IMR-90 (cell line): ENCODE results near the gene RAVER1. TPM values are rescaled to one million over a fixed set of nuclear protein-coding genes. Genes with fewer than 3 reads are reported as not detected.

Experiments
- ATAC-seq: fragments of 200-7000 bp; cut with Tn5 transposase; 2 replicates; pipeline ENCODE4 v1.9.1; 2020; ENCODE audit warnings: low read depth, mild to moderate bottlenecking, moderate library complexity
- BruUV-seq: library from RNA; stranded (reverse); fragments of 400-500 nt; replicated peaks from 2 replicates; lab custom pipeline; 2021; lab: Mats Ljungman, UMichigan
- CTCF ChIA-PET: fragments of 300-600 bp; formaldehyde crosslinking; extraction: SDS; loops from one replicate; lab custom pipeline; 2021; ENCODE audit warnings: antibody characterized with exemption; lab: Yijun Ruan, JAX
- POLR2A ChIA-PET: fragments of 300-600 bp; sonication (Branson Sonifier 250); formaldehyde crosslinking; loops from one replicate; lab custom pipeline; 2022; ENCODE audit warnings: antibody characterized with exemption; ENCODE audit not compliant: unreplicated experiment; lab: Charles Lee
- DNase-seq: peaks from one replicate; pipeline ENCODE4 v3.0.0; 2013
- H2AFZ ChIP-seq: replicated peaks from 2 replicates; pipeline ENCODE3; 2013; ENCODE audit warnings: low read length, mild to moderate bottlenecking; ENCODE audit not compliant: poor library complexity
- H2AK5ac ChIP-seq: 2 replicates; pipeline ENCODE4 v1.6.1; 2013; ENCODE audit warnings: low read depth, low read length, inconsistent platforms
- H2AK9ac ChIP-seq: replicated peaks from 2 replicates; pipeline ENCODE3; 2013; ENCODE audit warnings: mild to moderate bottlenecking, low read depth, low read length, moderate library complexity; ENCODE audit not compliant: poor library complexity
- H2BK120ac ChIP-seq: 2 replicates; pipeline ENCODE4 v1.6.1; 2013; ENCODE audit warnings: low read depth, low read length, inconsistent platforms
- H2BK15ac ChIP-seq: 3 replicates; pipeline ENCODE4 v1.6.1; 2013; ENCODE audit warnings: low read depth, low read length, inconsistent platforms
- H2BK20ac ChIP-seq: 2 replicates; pipeline ENCODE4 v1.6.1; 2013; ENCODE audit warnings: low read depth, mild to moderate bottlenecking, inconsistent platforms, low read length, moderate library complexity
- H2BK5ac ChIP-seq: 2 replicates; pipeline ENCODE4 v1.6.1; 2013; ENCODE audit warnings: mild to moderate bottlenecking, low read depth, low read length, inconsistent platforms; ENCODE audit not compliant: poor library complexity, severe bottlenecking
- H3K14ac ChIP-seq: replicated peaks from 2 replicates; pipeline ENCODE4 v1.6.1; 2013; ENCODE audit warnings: low read depth, low read length, inconsistent platforms
- H3K18ac ChIP-seq: 2 replicates; pipeline ENCODE4 v1.6.1; 2013; ENCODE audit warnings: low read depth, low read length, control low read depth
- H3K23ac ChIP-seq: 2 replicates; pipeline ENCODE4 v1.6.1; 2013; ENCODE audit warnings: low read depth, low read length, inconsistent platforms
- H3K27ac ChIP-seq: 2 replicates; pipeline ENCODE4 v1.5.1; 2013; ENCODE audit warnings: mild to moderate bottlenecking, control low read depth, low read length; ENCODE audit not compliant: insufficient read depth
- H3K27me3 ChIP-seq: 2 replicates; pipeline ENCODE4 v1.6.1; 2013; ENCODE audit warnings: low read length; ENCODE audit not compliant: control insufficient read depth, insufficient read depth
- H3K36me3 ChIP-seq: 2 replicates; pipeline ENCODE4 v1.6.1; 2013; ENCODE audit warnings: low read length, mixed read lengths; ENCODE audit not compliant: control insufficient read depth, insufficient read depth
- H3K4ac ChIP-seq: 2 replicates; pipeline ENCODE4 v1.6.1; 2013; ENCODE audit warnings: low read depth, low read length, inconsistent platforms
- H3K4me1 ChIP-seq: 2 replicates; pipeline ENCODE4 v1.6.1; 2013; ENCODE audit warnings: low read length, mixed read lengths; ENCODE audit not compliant: control insufficient read depth, insufficient read depth
- H3K4me2 ChIP-seq: 2 replicates; pipeline ENCODE4 v1.6.1; 2013; ENCODE audit warnings: low read depth, mild to moderate bottlenecking, control low read depth, low read length, moderate library complexity
- H3K4me3 ChIP-seq: 2 replicates; pipeline ENCODE4 v1.5.1; 2013; ENCODE audit warnings: low read depth, mild to moderate bottlenecking, control low read depth, low read length, moderate library complexity; ENCODE audit not compliant: insufficient read depth
- H3K56ac ChIP-seq: 2 replicates; pipeline ENCODE4 v1.6.1; 2013; ENCODE audit warnings: low read length, inconsistent platforms; ENCODE audit not compliant: insufficient read depth; ENCODE audit errors: extremely low read depth
- H3K79me1 ChIP-seq, 2 experiments: 2 replicates each; pipeline ENCODE4 v1.6.1; 2013; ENCODE audit warnings: low read length in 2 of 2, inconsistent platforms in 1 of 2, low read depth in 1 of 2
- H3K9ac ChIP-seq: 2 replicates; pipeline ENCODE4 v1.6.1; 2013; ENCODE audit warnings: low read depth, low read length, control low read depth
- H3K9me1 ChIP-seq: 2 replicates; pipeline ENCODE4 v1.6.1; 2013; ENCODE audit warnings: low read length, inconsistent platforms; ENCODE audit not compliant: insufficient read depth
- H3K9me3 ChIP-seq: 2 replicates; pipeline ENCODE4 v1.6.1; 2013; ENCODE audit warnings: low read length; ENCODE audit not compliant: control insufficient read depth, insufficient read depth
- H4K20me1 ChIP-seq: 2 replicates; pipeline ENCODE4 v1.6.1; 2013; ENCODE audit warnings: low read length, inconsistent platforms; ENCODE audit not compliant: insufficient read depth
- H4K5ac ChIP-seq: 2 replicates; pipeline ENCODE4 v1.6.1; 2013; ENCODE audit warnings: mild to moderate bottlenecking, low read depth, low read length, control low read depth
- H4K8ac ChIP-seq, 2 experiments: 2 replicates each; pipeline ENCODE4 v1.6.1; 2013; ENCODE audit warnings: low read depth in 2 of 2, low read length in 2 of 2, control low read depth in 1 of 2, inconsistent platforms in 1 of 2
- H4K91ac ChIP-seq: 2 replicates; pipeline ENCODE4 v1.6.1; 2013; ENCODE audit warnings: low read depth, low read length, inconsistent platforms; ENCODE audit not compliant: insufficient read depth
- BHLHE40 ChIP-seq: fragments of 150-350 bp; IDR thresholded peaks from 2 replicates; pipeline ENCODE4 v1.6.1; 2016; ENCODE audit warnings: mild to moderate bottlenecking, low read depth, low read length
- CEBPB ChIP-seq: IDR thresholded peaks from 2 replicates; pipeline ENCODE4 v1.6.1; 2012; ENCODE audit warnings: low read depth, low read length, improper control_type of control experiment
- CHD1 ChIP-seq: IDR thresholded peaks from 2 replicates; pipeline ENCODE4 v1.6.1; 2012; ENCODE audit warnings: low read depth, low read length, improper control_type of control experiment
- ELK1 ChIP-seq: fragments of 150-350 bp; IDR thresholded peaks from 2 replicates; pipeline ENCODE4 v1.6.1; 2016; ENCODE audit warnings: low read depth, mild to moderate bottlenecking, low read length, moderate library complexity, borderline replicate concordance
- FOS ChIP-seq: fragments of 150-350 bp; IDR thresholded peaks from 2 replicates; pipeline ENCODE4 v1.6.1; 2016; ENCODE audit warnings: low read depth, low read length
- MAFK ChIP-seq: IDR thresholded peaks from 2 replicates; pipeline ENCODE4 v1.6.1; 2012; ENCODE audit warnings: low read depth, low read length, improper control_type of control experiment
- MAZ ChIP-seq: IDR thresholded peaks from 2 replicates; pipeline ENCODE4 v1.6.1; 2012; ENCODE audit warnings: low read depth, mild to moderate bottlenecking, low read length, improper control_type of control experiment, moderate library complexity, borderline replicate concordance
- NFE2L2 ChIP-seq: fragments of 150-350 bp; IDR thresholded peaks from 2 replicates; pipeline ENCODE4 v1.6.1; 2016; ENCODE audit warnings: low read depth, mild to moderate bottlenecking, low read length
- POLR2A ChIP-seq: IDR thresholded peaks from 2 replicates; pipeline ENCODE4 v1.6.1; 2012; ENCODE audit warnings: mild to moderate bottlenecking, low read depth, low read length
- RAD21 ChIP-seq: IDR thresholded peaks from 2 replicates; pipeline ENCODE4 v1.6.1; 2012; ENCODE audit warnings: low read length, improper control_type of control experiment
- RCOR1 ChIP-seq: IDR thresholded peaks from 2 replicates; pipeline ENCODE4 v1.6.1; 2012; ENCODE audit warnings: mild to moderate bottlenecking, low read length, improper control_type of control experiment; ENCODE audit not compliant: insufficient replicate concordance
- RFX5 ChIP-seq: IDR thresholded peaks from 2 replicates; pipeline ENCODE4 v1.8.0; 2012; ENCODE audit warnings: low read depth, mild to moderate bottlenecking, low read length, moderate library complexity
- SMC3 ChIP-seq: fragments of 150-350 bp; IDR thresholded peaks from 2 replicates; pipeline ENCODE4 v1.6.1; 2016; ENCODE audit warnings: low read depth, mild to moderate bottlenecking, antibody characterized with exemption, low read length, moderate library complexity
- WGBS, 2 experiments: methylation state at CpG; one replicate each; pipeline versions ENCODE4 v1.1.5 to v1.1.7; 2013; ENCODE audit warnings: missing lambda C conversion rate in 2 of 2; ENCODE audit not compliant: insufficient read length in 1 of 2; ENCODE audit errors: extremely low coverage in 2 of 2; 5-methylcytosine and 5-hydroxymethylcytosine counted together
- dilution Hi-C: fragments of 300-500 bp; cut with HindIII; formaldehyde crosslinking; loops from one replicate; pipeline ENCODE4 v1.14.3; 2018; ENCODE audit warnings: low sequenced_read_pairs; ENCODE audit not compliant: unreplicated experiment
- in situ Hi-C: fragments of 300-500 bp; cut with MboI; formaldehyde crosslinking; loops from 3 replicates; pipeline ENCODE4 v1.14.3; 2019; ENCODE audit warnings: low sequenced_read_pairs, inconsistent platforms, mixed read lengths
- intact Hi-C: fragments of 100-400 bp; cut with micrococcal nuclease; formaldehyde crosslinking; loops from 2 replicates; pipeline ENCODE4 v1.10.0; 2022
- polyA plus RNA-seq, 3 experiments: library from polyadenylated mRNA; depleted of rRNA; stranded (reverse); fragments of >200 nt; gene quantifications; 2 replicates each; pipeline ENCODE4 v1.2.3, GENCODE V29; 2012; ENCODE audit warnings: low replicate concordance in 1 of 3
- total RNA-seq: library from RNA; depleted of rRNA; stranded (reverse); fragments of >200 nt; gene quantifications from 2 replicates; pipeline ENCODE4 v1.2.3, GENCODE V29; 2012
- TF ChIP-seq, protein P1 (sequence below): conservative IDR thresholded peaks from 2 replicates; pipeline ENCODE4 v1.5.1; 2012; ENCODE audit warnings: mild to moderate bottlenecking, low read depth, low read length, improper control_type of control experiment
- TF ChIP-seq, protein P2 (sequence below): fragments of 150-350 bp; IDR thresholded peaks from 2 replicates; pipeline ENCODE4 v1.6.1; 2017; ENCODE audit warnings: mild to moderate bottlenecking, antibody characterized with exemption, low read length, low read depth

The RAVER1 gene
- total and polyA plus RNA-seq, 2 of the 4 experiments (the other 2 are of a cell fraction) = 2.7 to 18.1 TPM

DNA sequence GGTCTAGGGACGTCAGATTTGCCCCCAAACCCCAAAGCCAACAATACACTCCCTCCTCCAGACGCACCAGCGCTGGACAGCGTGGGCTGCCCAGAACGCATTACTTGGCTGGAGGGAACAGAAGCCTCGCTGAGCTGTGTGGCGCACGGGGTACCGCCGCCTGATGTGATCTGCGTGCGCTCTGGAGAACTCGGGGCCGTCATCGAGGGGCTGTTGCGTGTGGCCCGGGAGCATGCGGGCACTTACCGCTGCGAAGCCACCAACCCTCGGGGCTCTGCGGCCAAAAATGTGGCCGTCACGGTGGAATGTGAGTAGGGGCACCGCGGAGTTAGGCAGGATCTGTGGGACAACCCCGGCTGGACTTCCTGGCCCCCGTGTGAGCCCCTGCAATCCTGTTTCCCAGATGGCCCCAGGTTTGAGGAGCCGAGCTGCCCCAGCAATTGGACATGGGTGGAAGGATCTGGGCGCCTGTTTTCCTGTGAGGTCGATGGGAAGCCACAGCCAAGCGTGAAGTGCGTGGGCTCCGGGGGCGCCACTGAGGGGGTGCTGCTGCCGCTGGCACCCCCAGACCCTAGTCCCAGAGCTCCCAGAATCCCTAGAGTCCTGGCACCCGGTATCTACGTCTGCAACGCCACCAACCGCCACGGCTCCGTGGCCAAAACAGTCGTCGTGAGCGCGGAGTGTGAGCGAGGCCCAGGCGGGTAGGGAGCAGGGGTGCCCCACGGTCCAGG lies 39.5 kb downstream of the RAVER1 start:
- intact Hi-C loops = no loop called here
- ChIA-PET POLR2A (no interaction called here), CTCF (no interaction called here)
- ATAC-seq (no peak), DNase-seq (no peak)
- Histone ChIP-seq H3K4me1 (peaks cover 14% of the 10 kb centered on the region), H3K9ac (no peak overlapping the region), H4K91ac (no peak overlapping the region), H3K4me2 (no peak overlapping the region), H3K56ac (no peak overlapping the region), H2BK120ac (no peak overlapping the region), H3K23ac (no peak overlapping the region), H3K9me1 (peaks cover 3% of the 10 kb centered on the region), H2BK5ac (no peak overlapping the region), H2BK20ac (no peak overlapping the region), H3K36me3 (peaks cover 14% of the 10 kb centered on the region; the same call in 1 of the 2 replicates), H3K9me3 (no peaks in the 10 kb centered on the region), H4K8ac (no peak overlapping the region), H3K14ac (no peak overlapping the region), H4K5ac (no peak overlapping the region), H2AFZ (peak overlapping the region; percentile 11), H3K27ac (no peak overlapping the region), H2AK5ac (no peak overlapping the region), H3K4ac (no peak overlapping the region), H3K27me3 (no peaks in the 10 kb centered on the region; the same call in 1 of the 2 replicates), H3K79me1 (peaks cover 0 to 4% of the 10 kb centered on the region in 2 experiments; a peak in 1 of 4 replicates), H3K4me3 (no peak overlapping the region), H4K20me1 (peaks cover 6% of the 10 kb centered on the region), H2AK9ac (peak overlapping the region; percentile 13), H3K18ac (no peak overlapping the region), H2BK15ac (no peak overlapping the region)
- in situ Hi-C loops = no loop called here
- BruUV-seq = no TSS peak
- 83% methylated on average over 25 of the region's 49 CpGs; no CpG with 5 or more reads in 1 of the 2 experiments for WGBS, 2 experiments
- dilution Hi-C loops = no loop called here
- TF ChIP-seq CHD1 = no peak
- no peak for TF ChIP-seq SMC3
- no peak for TF ChIP-seq RAD21
- TF ChIP-seq, protein P1, sequence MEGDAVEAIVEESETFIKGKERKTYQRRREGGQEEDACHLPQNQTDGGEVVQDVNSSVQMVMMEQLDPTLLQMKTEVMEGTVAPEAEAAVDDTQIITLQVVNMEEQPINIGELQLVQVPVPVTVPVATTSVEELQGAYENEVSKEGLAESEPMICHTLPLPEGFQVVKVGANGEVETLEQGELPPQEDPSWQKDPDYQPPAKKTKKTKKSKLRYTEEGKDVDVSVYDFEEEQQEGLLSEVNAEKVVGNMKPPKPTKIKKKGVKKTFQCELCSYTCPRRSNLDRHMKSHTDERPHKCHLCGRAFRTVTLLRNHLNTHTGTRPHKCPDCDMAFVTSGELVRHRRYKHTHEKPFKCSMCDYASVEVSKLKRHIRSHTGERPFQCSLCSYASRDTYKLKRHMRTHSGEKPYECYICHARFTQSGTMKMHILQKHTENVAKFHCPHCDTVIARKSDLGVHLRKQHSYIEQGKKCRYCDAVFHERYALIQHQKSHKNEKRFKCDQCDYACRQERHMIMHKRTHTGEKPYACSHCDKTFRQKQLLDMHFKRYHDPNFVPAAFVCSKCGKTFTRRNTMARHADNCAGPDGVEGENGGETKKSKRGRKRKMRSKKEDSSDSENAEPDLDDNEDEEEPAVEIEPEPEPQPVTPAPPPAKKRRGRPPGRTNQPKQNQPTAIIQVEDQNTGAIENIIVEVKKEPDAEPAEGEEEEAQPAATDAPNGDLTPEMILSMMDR = no peak
- no peak for TF ChIP-seq CEBPB
- TF ChIP-seq NFE2L2 = no peak
- TF ChIP-seq MAFK = no peak
- TF ChIP-seq BHLHE40 = no peak
- no peak for TF ChIP-seq MAZ
- TF ChIP-seq POLR2A = no peak
- TF ChIP-seq, protein P2, sequence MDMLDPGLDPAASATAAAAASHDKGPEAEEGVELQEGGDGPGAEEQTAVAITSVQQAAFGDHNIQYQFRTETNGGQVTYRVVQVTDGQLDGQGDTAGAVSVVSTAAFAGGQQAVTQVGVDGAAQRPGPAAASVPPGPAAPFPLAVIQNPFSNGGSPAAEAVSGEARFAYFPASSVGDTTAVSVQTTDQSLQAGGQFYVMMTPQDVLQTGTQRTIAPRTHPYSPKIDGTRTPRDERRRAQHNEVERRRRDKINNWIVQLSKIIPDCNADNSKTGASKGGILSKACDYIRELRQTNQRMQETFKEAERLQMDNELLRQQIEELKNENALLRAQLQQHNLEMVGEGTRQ = no peak
- TF ChIP-seq FOS = no peak
- no peak for TF ChIP-seq ELK1
- no peak for TF ChIP-seq RCOR1
- no peak for TF ChIP-seq RFX5
